Fibroblast of villous mesenchyme (primary cell): ENCODE results near the gene TARS1. TPM values are rescaled to one million over a fixed set of nuclear protein-coding genes. Genes with fewer than 3 reads are reported as not detected.
A peak's percentile ranks its signal among the peaks of the same experiment; 100 is the strongest.

ENCODE experiments used
- DNase-seq: peaks from one replicate; pipeline ENCODE4 v3.0.0-alpha.2; 2010; ENCODE audit warnings: low read depth
- H3K4me3 ChIP-seq: 2 replicates; pipeline ENCODE4 v1.5.1; 2011; ENCODE audit warnings: low read depth, mild to moderate bottlenecking, low read length
- total RNA-seq: library from RNA; depleted of rRNA; stranded (reverse); fragments of >200 nt; gene quantifications from 2 replicates; pipeline ENCODE4 v1.2.3, GENCODE V29; 2012
- TF ChIP-seq, protein P1 (sequence below): IDR thresholded peaks from 2 replicates; pipeline ENCODE4 v1.5.1; 2012; ENCODE audit warnings: low read depth, mild to moderate bottlenecking, low read length; ENCODE audit not compliant: insufficient read depth

The TARS1 gene
- total RNA-seq, 1 donor = 293 TPM

DNA sequence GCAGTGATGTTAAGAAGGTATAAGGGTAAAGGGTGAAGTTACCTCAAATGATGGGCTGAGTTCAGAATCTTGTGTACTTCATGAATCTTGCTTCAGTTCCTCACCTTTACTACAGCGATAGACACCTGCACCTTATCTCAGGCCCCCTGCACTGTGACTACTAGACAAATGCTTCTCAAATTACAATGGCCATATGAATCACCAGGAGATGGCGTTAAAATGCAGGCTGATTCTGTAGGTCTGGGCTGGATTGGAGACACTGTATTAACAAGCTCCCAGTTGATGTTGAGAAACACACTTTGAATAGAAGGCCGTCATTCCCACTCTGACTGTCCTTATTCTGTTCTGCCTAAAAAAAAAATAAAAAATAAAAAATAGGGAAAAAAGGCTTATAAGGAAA is 29.8 kb downstream of the TARS1 start:
- DNase-seq = peak; percentile 62
- no peak overlapping the region for H3K4me3 ChIP-seq
- TF ChIP-seq, protein P1, sequence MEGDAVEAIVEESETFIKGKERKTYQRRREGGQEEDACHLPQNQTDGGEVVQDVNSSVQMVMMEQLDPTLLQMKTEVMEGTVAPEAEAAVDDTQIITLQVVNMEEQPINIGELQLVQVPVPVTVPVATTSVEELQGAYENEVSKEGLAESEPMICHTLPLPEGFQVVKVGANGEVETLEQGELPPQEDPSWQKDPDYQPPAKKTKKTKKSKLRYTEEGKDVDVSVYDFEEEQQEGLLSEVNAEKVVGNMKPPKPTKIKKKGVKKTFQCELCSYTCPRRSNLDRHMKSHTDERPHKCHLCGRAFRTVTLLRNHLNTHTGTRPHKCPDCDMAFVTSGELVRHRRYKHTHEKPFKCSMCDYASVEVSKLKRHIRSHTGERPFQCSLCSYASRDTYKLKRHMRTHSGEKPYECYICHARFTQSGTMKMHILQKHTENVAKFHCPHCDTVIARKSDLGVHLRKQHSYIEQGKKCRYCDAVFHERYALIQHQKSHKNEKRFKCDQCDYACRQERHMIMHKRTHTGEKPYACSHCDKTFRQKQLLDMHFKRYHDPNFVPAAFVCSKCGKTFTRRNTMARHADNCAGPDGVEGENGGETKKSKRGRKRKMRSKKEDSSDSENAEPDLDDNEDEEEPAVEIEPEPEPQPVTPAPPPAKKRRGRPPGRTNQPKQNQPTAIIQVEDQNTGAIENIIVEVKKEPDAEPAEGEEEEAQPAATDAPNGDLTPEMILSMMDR = peak; percentile 53

DNA sequence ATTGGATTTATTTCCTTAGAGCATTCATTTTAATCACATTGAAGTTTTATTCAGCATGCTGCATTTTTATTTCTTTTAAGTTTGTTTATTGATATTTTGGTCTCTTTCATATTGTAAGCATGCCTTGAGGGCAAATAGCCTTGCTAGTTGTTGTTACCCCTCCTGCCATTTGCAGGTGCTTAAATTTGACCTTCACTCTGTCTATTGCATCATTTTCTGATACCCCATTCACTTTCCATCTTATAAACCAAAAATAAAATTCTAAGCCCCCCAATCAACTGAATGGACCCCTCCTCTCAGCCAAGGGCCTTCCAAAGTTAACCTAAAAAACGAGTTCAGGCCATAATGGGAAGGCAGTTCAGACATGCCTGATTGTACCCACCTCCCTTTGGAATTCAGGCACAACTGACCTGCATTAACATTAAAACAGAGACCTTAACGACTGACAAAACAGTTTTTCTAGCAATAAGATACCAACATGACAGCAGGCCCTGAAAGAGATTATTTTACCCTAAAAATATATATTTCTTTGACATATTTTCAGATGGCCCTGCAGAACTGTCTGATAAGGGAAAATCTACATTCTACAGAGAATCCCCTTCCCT is 32.1 kb downstream of the TARS1 start:
- no peak overlapping the region for H3K4me3 ChIP-seq
- TF ChIP-seq, protein P1 = no peak

DNA sequence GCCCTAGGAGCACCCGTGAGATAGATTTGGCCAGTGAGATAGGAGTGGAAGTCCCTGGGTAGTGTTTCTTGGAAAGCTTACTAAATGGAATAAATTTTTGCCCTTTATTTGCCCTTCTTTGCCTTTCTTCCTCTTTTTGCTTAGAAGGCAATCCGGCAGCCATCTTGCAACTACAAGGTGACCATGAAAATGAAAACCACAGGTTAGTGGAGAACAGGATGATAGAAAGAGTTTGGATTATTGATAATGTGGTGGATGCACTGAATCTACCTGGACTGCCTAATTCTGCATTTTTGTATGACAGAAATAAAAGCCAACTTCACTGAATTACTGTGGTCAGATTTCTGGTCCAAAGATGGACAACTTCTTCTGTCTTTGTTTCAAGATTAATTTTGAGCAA is 33.2 kb downstream of the TARS1 start:
- no peak overlapping the region for H3K4me3 ChIP-seq
- no peak for DNase-seq
- TF ChIP-seq, protein P1 = no peak

More for the DNA sequence above, 32.1 kb downstream of the TARS1 start:
- DNase-seq = no peak

DNA sequence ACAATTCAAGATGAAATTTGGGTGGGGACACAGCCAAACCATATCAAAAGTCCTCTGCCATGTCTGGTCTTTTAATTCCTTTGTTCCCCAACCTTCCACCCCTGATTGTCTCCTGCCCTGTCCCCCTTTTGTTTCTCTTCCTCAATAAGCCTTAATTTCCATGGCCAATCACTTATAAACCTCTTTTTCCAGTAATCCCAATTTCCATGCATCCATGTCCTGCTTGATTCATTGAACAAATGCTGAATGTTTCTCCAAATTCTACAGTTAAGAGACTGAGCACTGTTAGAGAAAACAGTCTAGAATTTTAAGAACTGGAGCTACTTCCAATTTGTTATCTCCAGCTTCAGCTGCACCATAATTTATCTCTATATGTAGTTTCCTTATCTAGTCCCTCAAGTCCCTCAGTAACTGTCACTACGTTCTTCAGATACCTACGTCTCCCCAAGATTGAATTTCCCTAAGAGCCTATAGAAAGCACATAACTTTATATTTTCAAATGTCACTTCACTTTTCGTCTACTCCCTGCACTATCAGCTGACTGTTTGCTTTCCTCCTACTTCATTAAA is 34.2 kb downstream of the TARS1 start:
- TF ChIP-seq, protein P1 = no peak
- DNase-seq = no peak
- H3K4me3 ChIP-seq = no peak overlapping the region

DNA sequence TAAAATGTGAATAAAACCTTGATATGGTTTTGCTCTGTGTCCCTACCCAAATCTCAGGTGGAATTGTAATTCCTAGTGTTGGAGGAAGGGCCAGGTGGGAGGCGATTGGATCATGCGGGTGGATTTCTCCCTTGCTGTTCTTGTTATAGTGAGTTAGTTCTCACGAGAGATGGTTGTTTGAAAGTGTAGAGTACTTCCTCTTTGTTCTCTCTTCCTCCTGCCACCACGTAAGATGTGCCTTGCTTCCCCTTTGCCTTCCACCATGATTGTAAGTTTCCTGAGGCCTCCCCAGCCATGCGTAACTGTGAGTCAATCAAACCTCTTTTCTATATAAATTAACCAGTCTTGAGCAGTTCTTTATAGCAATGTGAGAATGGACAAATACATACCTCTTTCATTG is 34.9 kb downstream of the TARS1 start:
- TF ChIP-seq, protein P1 = no peak
- no peak for DNase-seq
- no peak overlapping the region for H3K4me3 ChIP-seq

DNA sequence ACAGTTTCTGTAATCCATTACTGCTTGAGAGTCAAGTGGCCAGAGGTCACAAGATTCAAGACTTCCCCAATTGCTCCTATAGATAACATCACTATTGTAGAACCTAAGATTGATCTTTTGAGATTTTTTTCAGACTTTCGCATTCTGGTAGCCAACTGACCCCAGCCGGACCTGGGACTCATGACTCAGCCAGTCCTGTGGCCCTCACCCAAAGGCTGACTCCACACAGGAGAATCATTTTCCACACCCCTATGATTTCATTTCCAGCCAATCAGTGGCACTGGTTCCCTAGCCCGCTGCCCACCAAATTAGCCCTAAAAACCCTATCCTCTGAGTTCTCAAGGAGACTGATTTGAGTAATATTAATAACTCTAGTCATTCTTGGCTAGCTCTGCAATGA is 36.2 kb downstream of the TARS1 start:
- no peak for DNase-seq
- TF ChIP-seq, protein P1 = no peak
- H3K4me3 ChIP-seq = no peak overlapping the region

DNA sequence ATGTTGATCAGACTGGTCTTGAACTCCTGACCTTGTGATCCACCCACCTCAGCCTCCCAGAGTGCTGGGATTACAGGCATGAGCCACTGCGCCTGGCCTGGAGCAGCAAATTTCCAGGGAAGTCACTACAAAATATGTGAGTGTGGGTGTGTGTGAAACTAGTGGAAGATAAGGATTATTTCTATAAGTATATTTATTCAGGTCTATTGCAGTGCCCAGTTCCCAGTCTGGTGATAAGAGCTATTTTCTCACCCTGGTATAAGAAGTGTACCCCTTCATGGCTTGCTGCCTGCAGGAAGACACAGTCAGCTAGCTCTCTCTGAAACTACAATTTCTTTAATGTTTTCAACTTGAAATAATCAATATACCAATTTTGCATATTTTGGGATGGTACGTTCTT is 37.1 kb downstream of the TARS1 start:
- TF ChIP-seq, protein P1 = no peak
- DNase-seq = no peak
- no peak overlapping the region for H3K4me3 ChIP-seq
